BJ (cell line): ENCODE results near the gene CD14. TPM values are rescaled to one million over a fixed set of nuclear protein-coding genes. Genes with fewer than 3 reads are reported as not detected.
"Not testable (repeated sequence)": the region's sequence is repeated elsewhere in the genome, so short reads cannot be mapped to it uniquely, and the experiment has no call there.

ENCODE experiments used
- CTCF ChIA-PET: fragments of 350-600 bp; formaldehyde crosslinking; extraction: SDS; loops from one replicate; lab custom pipeline; 2021; ENCODE audit warnings: antibody characterized with exemption, inconsistent platforms; lab: Yijun Ruan, JAX
- POLR2A ChIA-PET: fragments of 300-600 bp; sonication (Branson Sonifier 250); formaldehyde crosslinking; extraction: SDS; loops from one replicate; lab custom pipeline; 2021; ENCODE audit warnings: antibody characterized with exemption; lab: Charles Lee
- DNase-seq: peaks from one replicate; pipeline ENCODE4 v3.0.0-alpha.2; 2011; ENCODE audit warnings: low read depth
- H3K27me3 ChIP-seq: 2 replicates; pipeline ENCODE4 v1.6.0; 2011; ENCODE audit warnings: low read length; ENCODE audit not compliant: control insufficient read depth, insufficient read depth
- H3K36me3 ChIP-seq: 2 replicates; pipeline ENCODE4 v1.5.1; 2011; ENCODE audit warnings: low read length; ENCODE audit not compliant: control insufficient read depth, insufficient read depth
- H3K4me3 ChIP-seq: 2 replicates; pipeline ENCODE4 v1.5.1; 2011; ENCODE audit warnings: low read depth, mild to moderate bottlenecking, control low read depth, low read length
- polyA plus RNA-seq: library from polyadenylated mRNA; depleted of rRNA; stranded (reverse); fragments of >200 nt; gene quantifications from 2 replicates; pipeline ENCODE4 v1.2.3, GENCODE V29; 2011
- TF ChIP-seq, protein P1 (sequence below): IDR thresholded peaks from 2 replicates; pipeline ENCODE4 v1.5.1; 2011; ENCODE audit warnings: low read depth, mild to moderate bottlenecking, control low read depth, inconsistent platforms, low read length, moderate library complexity; ENCODE audit not compliant: insufficient read depth

Gene CD14
- polyA plus RNA-seq, 1 experiment: 1.9 TPM

DNA sequence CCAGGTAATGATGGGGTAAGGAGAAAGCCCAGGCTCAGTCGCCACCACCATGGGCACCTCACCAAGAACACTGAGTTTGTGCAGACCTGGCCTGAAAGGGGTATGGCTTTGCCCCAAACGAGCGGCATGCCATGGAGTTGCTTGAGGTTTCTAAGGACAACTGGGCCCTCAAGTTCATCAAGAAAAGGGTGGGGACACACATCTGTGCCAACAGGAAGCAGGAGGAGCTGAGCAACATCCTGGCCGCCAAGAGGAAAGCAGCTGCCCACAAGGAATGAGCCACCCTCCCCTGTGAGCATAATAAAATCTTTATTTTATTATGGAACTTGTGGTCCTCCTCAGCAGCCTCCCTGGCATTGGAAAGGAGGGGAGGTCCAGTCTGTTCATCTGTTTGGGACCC, 23.8 kb downstream of the CD14 start:
- DNase-seq: no peak
- Histone ChIP-seq H3K27me3 (peaks cover 2% of the 10 kb centered on the region; the same call in 1 of the 2 replicates), H3K36me3 (no peaks in the 10 kb centered on the region), H3K4me3 (no peak overlapping the region)
- CTCF ChIA-PET: no interaction called here
- POLR2A ChIA-PET: no interaction called here
- TF ChIP-seq, protein P1, sequence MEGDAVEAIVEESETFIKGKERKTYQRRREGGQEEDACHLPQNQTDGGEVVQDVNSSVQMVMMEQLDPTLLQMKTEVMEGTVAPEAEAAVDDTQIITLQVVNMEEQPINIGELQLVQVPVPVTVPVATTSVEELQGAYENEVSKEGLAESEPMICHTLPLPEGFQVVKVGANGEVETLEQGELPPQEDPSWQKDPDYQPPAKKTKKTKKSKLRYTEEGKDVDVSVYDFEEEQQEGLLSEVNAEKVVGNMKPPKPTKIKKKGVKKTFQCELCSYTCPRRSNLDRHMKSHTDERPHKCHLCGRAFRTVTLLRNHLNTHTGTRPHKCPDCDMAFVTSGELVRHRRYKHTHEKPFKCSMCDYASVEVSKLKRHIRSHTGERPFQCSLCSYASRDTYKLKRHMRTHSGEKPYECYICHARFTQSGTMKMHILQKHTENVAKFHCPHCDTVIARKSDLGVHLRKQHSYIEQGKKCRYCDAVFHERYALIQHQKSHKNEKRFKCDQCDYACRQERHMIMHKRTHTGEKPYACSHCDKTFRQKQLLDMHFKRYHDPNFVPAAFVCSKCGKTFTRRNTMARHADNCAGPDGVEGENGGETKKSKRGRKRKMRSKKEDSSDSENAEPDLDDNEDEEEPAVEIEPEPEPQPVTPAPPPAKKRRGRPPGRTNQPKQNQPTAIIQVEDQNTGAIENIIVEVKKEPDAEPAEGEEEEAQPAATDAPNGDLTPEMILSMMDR: no peak

GRCh38 chr5:140608722-140609121, 24.3 kb downstream of the CD14 start:
- DNase-seq: no peak
- ChIA-PET POLR2A (no interaction called here), CTCF (no interaction called here)
- TF ChIP-seq, protein P1: no peak
- H3K36me3 ChIP-seq: no peaks in the 10 kb centered on the region
- H3K27me3 ChIP-seq: peaks cover 2% of the 10 kb centered on the region; the same call in 1 of the 2 replicates
- H3K4me3 ChIP-seq: no peak overlapping the region

DNA sequence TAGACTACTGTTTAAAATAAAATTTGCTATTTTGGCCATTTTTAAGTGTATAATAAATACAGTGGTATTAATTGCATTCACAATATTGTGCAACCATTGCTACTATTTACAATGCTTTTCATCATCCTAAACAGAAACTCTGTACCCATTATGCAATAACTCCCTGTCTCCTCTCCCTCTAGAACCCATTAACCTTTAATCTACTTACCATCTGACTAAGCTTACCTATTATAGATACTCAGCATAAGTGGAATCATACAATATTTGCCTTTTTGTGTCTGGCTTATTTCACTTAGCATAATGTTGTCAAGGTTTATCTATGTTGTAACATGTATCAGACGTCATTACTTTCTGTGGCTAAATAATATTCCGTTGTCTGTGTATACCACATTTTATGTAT, 25.9 kb downstream of the CD14 start:
- CTCF ChIA-PET: interaction anchor here (0.6 to 1.1 kb wide), 3 partner anchors 11 kb away, joined by 3 to 4 read pairs (median 3); no protein-coding TSS in a partner anchor
- no peak overlapping the region for H3K4me3 ChIP-seq

GRCh38 chr5:140605879-140606278, 27.1 kb downstream of the CD14 start:
- TF ChIP-seq, protein P1: no peak
- ChIA-PET POLR2A (no interaction called here), CTCF (no interaction called here)
- Histone ChIP-seq H3K36me3 (no peaks in the 10 kb centered on the region), H3K27me3 (no peaks in the 10 kb centered on the region), H3K4me3 (no peak overlapping the region)
- DNase-seq: no peak

More for the DNA sequence above, 25.9 kb downstream of the CD14 start:
- TF ChIP-seq, protein P1: no peak
- POLR2A ChIA-PET: no interaction called here
- H3K36me3 ChIP-seq: no peaks in the 10 kb centered on the region
- peaks cover 1% of the 10 kb centered on the region; the same call in 1 of the 2 replicates for H3K27me3 ChIP-seq
- no peak for DNase-seq

DNA sequence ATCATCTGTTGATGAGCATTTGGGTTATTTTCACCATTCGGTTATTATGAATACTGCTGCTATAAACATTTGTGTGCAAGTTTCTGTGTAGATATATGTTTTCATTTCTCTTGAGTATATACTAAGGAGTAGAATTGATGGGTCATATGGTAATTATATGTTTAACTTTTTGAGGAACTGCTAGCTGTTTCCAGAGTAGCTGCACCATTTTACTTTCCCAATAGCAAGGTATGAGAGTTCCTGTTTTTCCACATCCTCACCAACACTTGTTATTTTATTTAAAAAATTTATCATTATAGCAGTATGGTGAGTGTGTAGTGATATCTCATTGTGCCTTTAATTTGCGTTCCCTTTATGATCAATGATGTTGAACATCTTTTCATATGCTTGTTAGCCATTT, 29.2 kb downstream of the CD14 start:
- TF ChIP-seq, protein P1: no peak
- CTCF ChIA-PET: no interaction called here
- H3K27me3 ChIP-seq: no peaks in the 10 kb centered on the region
- no peak overlapping the region for H3K4me3 ChIP-seq
- no peak for DNase-seq
- POLR2A ChIA-PET: no interaction called here
- no peaks in the 10 kb centered on the region for H3K36me3 ChIP-seq

- H3K27me3 ChIP-seq, DNase-seq, CTCF ChIA-PET, POLR2A ChIA-PET, H3K4me3 ChIP-seq, H3K36me3 ChIP-seq: not testable (repeated sequence)
These were observed 29.6 kb downstream of the CD14 start for GRCh38 chr5:140603446-140603698.
